Parathyroid adenoma (tissue), 2 donors: ENCODE results near the gene RPL7A.

Experiments
- H2AFZ ChIP-seq: fragments of 300-600 bp; sonication (generic); one replicate; pipeline ENCODE4 v1.7.0; 2017; ENCODE audit warnings: antibody characterized with exemption, mild to moderate bottlenecking
- H3K27ac ChIP-seq: fragments of 300-600 bp; sonication (generic); one replicate; pipeline ENCODE4 v1.7.0; 2017
- H3K27me3 ChIP-seq: fragments of 300-600 bp; sonication (generic); one replicate; pipeline ENCODE4 v1.7.0; 2017; ENCODE audit warnings: low read length; ENCODE audit not compliant: control insufficient read depth, insufficient read depth
- H3K36me3 ChIP-seq: fragments of 300-600 bp; sonication (generic); one replicate; pipeline ENCODE4 v1.7.0; 2017; ENCODE audit warnings: low read length; ENCODE audit not compliant: control insufficient read depth, insufficient read depth
- H3K4me1 ChIP-seq: fragments of 300-600 bp; sonication (generic); one replicate; pipeline ENCODE4 v1.7.0; 2017; ENCODE audit warnings: control low read depth
- H3K4me2 ChIP-seq: fragments of 300-600 bp; sonication (generic); one replicate; pipeline ENCODE4 v1.7.0; 2017; ENCODE audit warnings: low read length
- H3K4me3 ChIP-seq: fragments of 300-600 bp; sonication (generic); one replicate; pipeline ENCODE4 v1.7.0; 2017; ENCODE audit warnings: low read depth, low read length
- H3K79me2 ChIP-seq: fragments of 300-600 bp; sonication (generic); one replicate; pipeline ENCODE4 v1.7.0; 2017; ENCODE audit warnings: control low read depth
- H3K9ac ChIP-seq: fragments of 300-600 bp; sonication (generic); one replicate; pipeline ENCODE4 v1.7.0; 2017; ENCODE audit warnings: mild to moderate bottlenecking
- H3K9me3 ChIP-seq: fragments of 300-600 bp; sonication (generic); one replicate; pipeline ENCODE4 v1.7.0; 2017; ENCODE audit warnings: low read length; ENCODE audit not compliant: control insufficient read depth
- CTCF ChIP-seq: fragments of 300-600 bp; sonication (generic); IDR thresholded peaks from one replicate; pipeline ENCODE4 v1.7.0; 2017; ENCODE audit warnings: antibody characterized with exemption, mild to moderate bottlenecking
- donor health status: primary hyperparathyroidism.

RPL7A gene

DNA sequence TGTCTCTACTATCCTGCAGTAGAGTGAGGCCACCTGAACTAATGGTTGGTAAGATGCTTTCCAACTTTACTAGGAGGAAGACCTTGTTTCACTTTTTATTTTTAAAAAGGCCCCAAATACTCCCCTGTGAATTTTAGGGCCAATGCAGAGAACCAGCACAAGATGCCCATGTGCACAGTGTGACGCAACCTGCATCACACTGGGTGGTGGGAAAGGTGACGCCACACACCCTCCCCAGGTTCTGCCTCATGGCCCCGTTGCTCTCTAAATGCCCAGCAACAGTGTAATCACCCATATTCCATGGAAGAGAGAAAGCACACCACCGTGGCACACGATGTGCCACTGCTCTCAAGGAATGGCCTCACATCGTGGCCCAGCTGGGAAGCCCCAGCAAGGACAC, 21.4 kb downstream of the RPL7A start:
- Histone ChIP-seq H3K27me3 (no peaks in the 10 kb centered on the region), H3K4me3 (no peak overlapping the region), H3K9me3 (no peaks in the 10 kb centered on the region), H2AFZ (no peak overlapping the region), H3K4me2 (no peak overlapping the region), H3K36me3 (no peaks in the 10 kb centered on the region), H3K27ac (no peak overlapping the region), H3K9ac (no peak overlapping the region), H3K4me1 (peaks cover 19% of the 10 kb centered on the region), H3K79me2 (peaks cover 39% of the 10 kb centered on the region)
- TF ChIP-seq CTCF: no peak

DNA sequence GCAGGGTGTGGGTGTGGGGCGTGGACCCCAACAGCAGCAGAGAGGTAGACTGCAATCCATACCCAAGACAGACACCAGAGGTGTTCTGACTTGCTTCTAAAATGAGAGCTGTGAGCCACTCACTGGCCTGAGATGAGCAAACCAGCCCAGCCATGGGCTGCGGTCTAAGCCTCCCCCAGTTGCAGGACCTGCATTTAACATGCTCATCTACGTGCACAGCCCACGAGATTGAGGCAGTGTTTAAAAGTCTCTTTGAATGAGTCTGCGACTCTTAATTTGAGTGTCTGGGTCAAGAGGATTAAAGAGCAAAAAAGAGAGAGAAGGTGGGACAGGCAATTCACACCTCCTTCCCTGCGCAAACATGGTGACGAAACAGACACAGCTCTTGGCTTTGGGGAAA, 21.9 kb downstream of the RPL7A start:
- H3K9ac ChIP-seq: no peak overlapping the region
- H3K4me1 ChIP-seq: peaks cover 19% of the 10 kb centered on the region
- no peak overlapping the region for H3K27ac ChIP-seq
- no peaks in the 10 kb centered on the region for H3K36me3 ChIP-seq
- H3K79me2 ChIP-seq: peaks cover 43% of the 10 kb centered on the region
- H3K4me3 ChIP-seq: no peak overlapping the region
- no peak overlapping the region for H3K4me2 ChIP-seq
- no peak overlapping the region for H2AFZ ChIP-seq
- H3K9me3 ChIP-seq: no peaks in the 10 kb centered on the region
- H3K27me3 ChIP-seq: no peaks in the 10 kb centered on the region
- TF ChIP-seq CTCF: no peak

GRCh38 chr9:133370685-133371084, 22.7 kb downstream of the RPL7A start:
- H3K27ac ChIP-seq: no peak overlapping the region
- H3K36me3 ChIP-seq: no peaks in the 10 kb centered on the region
- no peak overlapping the region for H3K9ac ChIP-seq
- no peaks in the 10 kb centered on the region for H3K27me3 ChIP-seq
- no peak overlapping the region for H2AFZ ChIP-seq
- H3K9me3 ChIP-seq: no peaks in the 10 kb centered on the region
- H3K4me1 ChIP-seq: peaks cover 19% of the 10 kb centered on the region
- peaks cover 45% of the 10 kb centered on the region for H3K79me2 ChIP-seq
- no peak overlapping the region for H3K4me3 ChIP-seq
- TF ChIP-seq CTCF: no peak
- H3K4me2 ChIP-seq: no peak overlapping the region

GRCh38 chr9:133371261-133371711, 23.3 kb downstream of the RPL7A start:
- Histone ChIP-seq H3K27ac (no peak overlapping the region), H3K27me3 (no peaks in the 10 kb centered on the region), H3K4me3 (no peak overlapping the region), H2AFZ (no peak overlapping the region), H3K36me3 (no peaks in the 10 kb centered on the region), H3K79me2 (peaks cover 42% of the 10 kb centered on the region), H3K9me3 (no peaks in the 10 kb centered on the region), H3K9ac (no peak overlapping the region), H3K4me1 (peaks cover 19% of the 10 kb centered on the region), H3K4me2 (no peak overlapping the region)
- TF ChIP-seq CTCF: no peak

DNA sequence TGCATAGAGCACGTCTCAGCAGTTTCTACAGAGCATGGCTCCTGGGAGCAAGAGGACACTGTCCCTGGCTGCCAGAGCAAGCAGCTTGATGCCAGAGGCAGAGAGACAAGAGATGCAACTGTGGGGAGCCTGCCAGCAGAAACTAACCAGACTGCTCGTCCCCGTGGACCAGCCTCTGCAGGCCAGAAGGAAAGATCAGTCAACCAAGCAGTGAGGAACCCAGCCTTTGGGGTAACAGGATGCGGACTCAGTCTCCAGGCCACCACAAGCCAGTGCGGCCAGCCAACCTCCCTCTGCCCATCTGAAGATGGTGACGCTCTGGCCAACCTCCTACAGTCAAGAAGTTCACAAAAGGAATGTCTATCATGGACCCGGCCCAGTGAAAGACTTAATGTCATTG, 24.1 kb downstream of the RPL7A start:
- Histone ChIP-seq H3K4me1 (peaks cover 19% of the 10 kb centered on the region), H2AFZ (no peak overlapping the region), H3K27ac (no peak overlapping the region), H3K4me3 (no peak overlapping the region), H3K9ac (no peak overlapping the region), H3K4me2 (no peak overlapping the region), H3K36me3 (no peaks in the 10 kb centered on the region), H3K27me3 (no peaks in the 10 kb centered on the region), H3K79me2 (peaks cover 42% of the 10 kb centered on the region), H3K9me3 (no peaks in the 10 kb centered on the region)
- TF ChIP-seq CTCF: no peak
